Heart right ventricle (tissue), 16 donors: ENCODE results near the gene ASB4. TPM values are rescaled to one million over a fixed set of nuclear protein-coding genes. Genes with fewer than 3 reads are reported as not detected.

Experiments used
- ATAC-seq, 8 donors: fragments of 200-7000 bp; cut with Tn5 transposase; one replicate each; pipeline ENCODE4 v1.9.1; 2020; ENCODE audit warnings: mild to moderate bottlenecking in 8 of 8, moderate library complexity in 8 of 8, moderate number of reproducible peaks in 1 of 8
- DNase-seq, 2 donors: peaks; one replicate each; pipeline ENCODE4 v3.0.0-alpha.2; 2020
- H3K27ac ChIP-seq, 10 donors: fragments of 200-600 bp; sonication (generic) in 2 of 10; one replicate each; pipeline versions ENCODE4 v1.5.0 to v1.8.0; 2020 to 2022; ENCODE audit warnings: mild to moderate bottlenecking in 3 of 10
- H3K27me3 ChIP-seq, 7 donors: fragments of 200-600 bp; one replicate each; pipeline ENCODE4 v1.8.0; 2021 to 2022; ENCODE audit warnings: mild to moderate bottlenecking in 2 of 7
- H3K36me3 ChIP-seq, 9 donors: fragments of 200-600 bp; sonication (generic) in 1 of 9; one replicate each; pipeline versions ENCODE4 v1.5.0 to v1.8.0; 2020 to 2022; ENCODE audit warnings: mild to moderate bottlenecking in 2 of 9
- H3K4me1 ChIP-seq, 9 donors: fragments of 200-600 bp; sonication (generic) in 1 of 9; one replicate each; pipeline versions ENCODE4 v1.5.0 to v1.8.0; 2020 to 2022; ENCODE audit warnings: mild to moderate bottlenecking in 4 of 9
- H3K4me3 ChIP-seq, 10 donors: fragments of 200-600 bp; sonication (generic) in 2 of 10; one replicate each; pipeline versions ENCODE4 v1.5.0 to v1.8.0; 2020 to 2022; ENCODE audit warnings: mild to moderate bottlenecking in 7 of 10, moderate library complexity in 2 of 10
- H3K9me3 ChIP-seq, 11 donors: fragments of 200-600 bp in 10 of 11; sonication (generic) in 2 of 11; one replicate each; pipeline versions ENCODE4 v1.5.0 to v1.8.0; 2013 to 2022; ENCODE audit warnings: mild to moderate bottlenecking in 2 of 11, control low read depth in 1 of 11, moderate library complexity in 1 of 11
- CTCF ChIP-seq, 9 donors: fragments of 200-600 bp; sonication (generic) in 2 of 9; IDR thresholded peaks; one replicate each; pipeline versions ENCODE4 v1.5.0 to v1.8.0; 2021 to 2022; ENCODE audit warnings: antibody characterized with exemption in 9 of 9, mild to moderate bottlenecking in 5 of 9, moderate library complexity in 1 of 9
- WGBS, 2 donors: extraction: QIAGEN DNeasy Blood & Tissue Kit; methylation state at CpG; one replicate each; pipeline ENCODE4 v1.1.7; 2013; ENCODE audit warnings: inconsistent platforms in 1 of 2; 5-methylcytosine and 5-hydroxymethylcytosine counted together
- intact Hi-C, 10 donors: fragments of 100-400 bp; cut with DNase I; formaldehyde crosslinking; loops; one replicate each; pipeline versions ENCODE4 v1.11.1 to v1.14.2; 2022
- polyA plus RNA-seq, 2 donors: library from polyadenylated mRNA; stranded (reverse); fragments of 200-250 nt; gene quantifications; one replicate each; pipeline ENCODE4 v1.2.3, GENCODE V29; 2013
- total RNA-seq, 10 donors: library from RNA; stranded (reverse); fragmentation: NEBNext Ultra II Directional in 3 of 10; extraction: Animal tissue kit (Norgen Biotek cat#: 25700) in 3 of 10; gene quantifications; one replicate each; pipeline versions ENCODE4 v1.2.1 to v1.2.4, GENCODE V29; 2021 to 2023
- donor health status: Arrhythmogenic right ventricular cardiomyopathy.
- donor health status: ischemic (EF 13 %, LVEDD 7.1; RV severe dilation, severe dysfunction).
- donor health status: healthy with polysubstance abuse.
- donor health status: DM: no; HTN: yes; CAD: no.
- donor health status: DM: no; HTN: no; CAD: no.
- donor health status: ischemic (EF 25% LVEDD 6.9; RV normal size, moderate dysfunction).
- donor health status: ischemic (EF 25% LVEDD 5.7; RV mildly dilated, moderate dysfunction).
- donor health status: healthy.
- donor health status: DM: yes; HTN: yes; CAD: no.
- donor health status: Ischemic cardiomyopathy.
- donor health status: ischemic (EF 35%, LVEDD 5.7; RV mildly dilated, moderate dysfunction).
- donor health status: nonischemic (EF 11% LVEDD 7.7; RV severe dilation, severe dysfunction).
- donor health status: DM: yes; HTN: yes; CAD: no.
- donor health status: PGD.
- donor health status: ischemic (EF 29% LVEDD 5.4; RV normal size, mild dysfunction).
- donor health status: nonischemic (EF 23%, LVEDD 6.1; RV moderate dilation, normal function).

ASB4 gene
- total and polyA plus RNA-seq, 12 donors = 0.26 to 7.1 (median 3.0) TPM

GRCh38 chr7:95470452-95470851 is 15.3 kb upstream of the ASB4 start:
- H3K4me1 ChIP-seq = peaks cover 0 to 11% (median 6%) of the 10 kb centered on the region in 9 donors
- H3K27ac ChIP-seq = peak overlapping the region in 2 of 10 donors; percentile 35 to 54
- no peaks in the 10 kb centered on the region for H3K27me3 ChIP-seq
- no peak for TF ChIP-seq CTCF (IDR thresholded peaks at IDR 0.05)
- intact Hi-C loops = loop anchor here in 5 of 10 donors (10.0 kb wide), 4 partner anchors 116 to 1016 kb away; partner anchors contain the start of gene SGCE (in 1 of the 5)
- no peak overlapping the region for H3K4me3 ChIP-seq
- WGBS, 2 donors = 42 to 48% methylated on average over 3 of the region's 3 CpGs
- no peaks in the 10 kb centered on the region for H3K36me3 ChIP-seq
- DNase-seq (peak in 1 of 2 donors; percentile 9), ATAC-seq (peak in 3 of 8 donors; percentile 35 to 62 (median 44))
- H3K9me3 ChIP-seq = no peaks in the 10 kb centered on the region

GRCh38 chr7:95471071-95471470 is 14.7 kb upstream of the ASB4 start:
- intact Hi-C loops = loop anchor here in 5 of 10 donors (10.0 kb wide), 4 partner anchors 116 to 1016 kb away; partner anchors contain the start of gene SGCE (in 1 of the 5)
- Histone ChIP-seq H3K27ac (peak overlapping the region in 2 of 10 donors; percentile 35 to 54), H3K9me3 (no peaks in the 10 kb centered on the region), H3K27me3 (no peaks in the 10 kb centered on the region), H3K4me3 (no peak overlapping the region), H3K4me1 (peaks cover 0 to 11% (median 6%) of the 10 kb centered on the region in 9 donors), H3K36me3 (no peaks in the 10 kb centered on the region)
- 67 to 85% methylated on average over 3 of the region's 3 CpGs for WGBS, 2 donors
- no peak for TF ChIP-seq CTCF (IDR thresholded peaks at IDR 0.05)
- DNase-seq (no peak), ATAC-seq (no peak)

GRCh38 chr7:95472581-95473161 is 13.1 kb upstream of the ASB4 start:
- intact Hi-C loops = loop anchor here in 5 of 10 donors (10.0 kb wide), 4 partner anchors 118 to 1018 kb away; partner anchors contain the start of gene SGCE (in 1 of the 5)
- Histone ChIP-seq H3K36me3 (no peaks in the 10 kb centered on the region), H3K27ac (no peak overlapping the region), H3K4me1 (peaks cover 0 to 11% (median 7%) of the 10 kb centered on the region in 9 donors), H3K4me3 (no peak overlapping the region), H3K9me3 (no peaks in the 10 kb centered on the region), H3K27me3 (no peaks in the 10 kb centered on the region)
- peak in 2 of 8 donors; percentile 25 to 42 for ATAC-seq
- no peak for TF ChIP-seq CTCF (IDR thresholded peaks at IDR 0.05)
- DNase-seq = no peak
- WGBS, 2 donors = 48 to 52% methylated on average over 8 of the region's 8 CpGs

GRCh38 chr7:95473276-95473985 is 12.3 kb upstream of the ASB4 start:
- 84 to 87% methylated on average over 9 of the region's 9 CpGs for WGBS, 2 donors
- Histone ChIP-seq H3K36me3 (no peaks in the 10 kb centered on the region), H3K27ac (no peak overlapping the region), H3K4me1 (peaks cover 0 to 11% (median 7%) of the 10 kb centered on the region in 9 donors), H3K4me3 (no peak overlapping the region), H3K27me3 (no peaks in the 10 kb centered on the region), H3K9me3 (no peaks in the 10 kb centered on the region)
- no peak for DNase-seq
- no peak for TF ChIP-seq CTCF (IDR thresholded peaks at IDR 0.05)
- intact Hi-C loops = loop anchor here in 5 of 10 donors (10.0 kb wide), 4 partner anchors 119 to 1019 kb away; partner anchors contain the start of gene SGCE (in 1 of the 5)
- peak in 1 of 8 donors; percentile 31 for ATAC-seq
